IMR-90 (cell line): ENCODE measurements around the gene RLF.

Source experiments
- FOS ChIP-seq: fragments of 150-350 bp; IDR thresholded peaks from 2 replicates; pipeline ENCODE4 v1.6.1; 2016; ENCODE audit warnings: low read depth, low read length
- POLR2A ChIP-seq: IDR thresholded peaks from 2 replicates; pipeline ENCODE4 v1.6.1; 2012; ENCODE audit warnings: mild to moderate bottlenecking, low read depth, low read length
- RFX5 ChIP-seq: IDR thresholded peaks from 2 replicates; pipeline ENCODE4 v1.8.0; 2012; ENCODE audit warnings: low read depth, mild to moderate bottlenecking, low read length, moderate library complexity
- TF ChIP-seq, protein P1 (sequence below): conservative IDR thresholded peaks from 2 replicates; pipeline ENCODE4 v1.5.1; 2012; ENCODE audit warnings: mild to moderate bottlenecking, low read depth, low read length, improper control_type of control experiment
- TF ChIP-seq, protein P2 (sequence below): fragments of 150-350 bp; IDR thresholded peaks from 2 replicates; pipeline ENCODE4 v1.6.1; 2017; ENCODE audit warnings: mild to moderate bottlenecking, antibody characterized with exemption, low read length, low read depth

DNA sequence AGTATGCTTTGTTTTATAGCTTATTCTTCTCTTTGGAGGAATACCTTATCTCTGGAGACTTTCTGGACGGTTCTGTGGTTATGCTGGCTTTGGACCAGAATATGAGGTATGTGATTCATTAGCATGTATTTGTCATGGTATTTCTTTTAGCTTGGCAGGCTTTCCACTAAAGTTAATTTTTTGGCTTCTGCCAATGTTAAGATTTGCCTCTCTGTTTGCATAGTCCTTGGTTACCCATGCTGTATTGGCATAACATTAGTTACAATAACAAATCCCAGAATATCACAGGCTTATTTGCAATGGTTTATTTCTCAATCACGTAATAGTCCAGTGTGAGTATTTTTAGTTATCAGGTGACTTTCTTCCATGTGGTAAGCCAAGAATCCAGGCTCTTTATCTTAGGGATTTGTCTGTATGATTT is 106.6 kb downstream of the RLF start:
- TF ChIP-seq, protein P1, sequence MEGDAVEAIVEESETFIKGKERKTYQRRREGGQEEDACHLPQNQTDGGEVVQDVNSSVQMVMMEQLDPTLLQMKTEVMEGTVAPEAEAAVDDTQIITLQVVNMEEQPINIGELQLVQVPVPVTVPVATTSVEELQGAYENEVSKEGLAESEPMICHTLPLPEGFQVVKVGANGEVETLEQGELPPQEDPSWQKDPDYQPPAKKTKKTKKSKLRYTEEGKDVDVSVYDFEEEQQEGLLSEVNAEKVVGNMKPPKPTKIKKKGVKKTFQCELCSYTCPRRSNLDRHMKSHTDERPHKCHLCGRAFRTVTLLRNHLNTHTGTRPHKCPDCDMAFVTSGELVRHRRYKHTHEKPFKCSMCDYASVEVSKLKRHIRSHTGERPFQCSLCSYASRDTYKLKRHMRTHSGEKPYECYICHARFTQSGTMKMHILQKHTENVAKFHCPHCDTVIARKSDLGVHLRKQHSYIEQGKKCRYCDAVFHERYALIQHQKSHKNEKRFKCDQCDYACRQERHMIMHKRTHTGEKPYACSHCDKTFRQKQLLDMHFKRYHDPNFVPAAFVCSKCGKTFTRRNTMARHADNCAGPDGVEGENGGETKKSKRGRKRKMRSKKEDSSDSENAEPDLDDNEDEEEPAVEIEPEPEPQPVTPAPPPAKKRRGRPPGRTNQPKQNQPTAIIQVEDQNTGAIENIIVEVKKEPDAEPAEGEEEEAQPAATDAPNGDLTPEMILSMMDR = no peak
- TF ChIP-seq RFX5 = no peak
- TF ChIP-seq, protein P2, sequence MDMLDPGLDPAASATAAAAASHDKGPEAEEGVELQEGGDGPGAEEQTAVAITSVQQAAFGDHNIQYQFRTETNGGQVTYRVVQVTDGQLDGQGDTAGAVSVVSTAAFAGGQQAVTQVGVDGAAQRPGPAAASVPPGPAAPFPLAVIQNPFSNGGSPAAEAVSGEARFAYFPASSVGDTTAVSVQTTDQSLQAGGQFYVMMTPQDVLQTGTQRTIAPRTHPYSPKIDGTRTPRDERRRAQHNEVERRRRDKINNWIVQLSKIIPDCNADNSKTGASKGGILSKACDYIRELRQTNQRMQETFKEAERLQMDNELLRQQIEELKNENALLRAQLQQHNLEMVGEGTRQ = peak; percentile 58
- no peak; the same call in 1 of the 2 replicates for TF ChIP-seq FOS
- TF ChIP-seq POLR2A = no peak
